ES-I3 (cell line): ENCODE measurements around the gene DNAH7.

Source experiments
- H3K36me3 ChIP-seq: 2 replicates; pipeline ENCODE4 v1.6.1; 2013; ENCODE audit warnings: mild to moderate bottlenecking, low read length, control low read depth, moderate library complexity; ENCODE audit not compliant: insufficient read depth
- H3K4me1 ChIP-seq: 2 replicates; pipeline ENCODE4 v1.6.1; 2013; ENCODE audit warnings: mild to moderate bottlenecking, control low read depth, low read length; ENCODE audit not compliant: insufficient read depth
- H3K9ac ChIP-seq: 2 replicates; pipeline ENCODE4 v1.6.1; 2013; ENCODE audit warnings: low read depth, mild to moderate bottlenecking, low read length, moderate library complexity
- H3K9me3 ChIP-seq: 2 replicates; pipeline ENCODE4 v1.6.1; 2013; ENCODE audit warnings: mild to moderate bottlenecking, low read length, moderate library complexity; ENCODE audit not compliant: control insufficient read depth, insufficient read depth

The DNAH7 gene

GRCh38 chr2:195810340-195811098 lies 258.1 kb downstream of the DNAH7 start:
- peaks cover 35% of the 10 kb centered on the region; the same call in 1 of the 2 replicates for H3K4me1 ChIP-seq
- no peaks in the 10 kb centered on the region; the same call in 1 of the 2 replicates for H3K36me3 ChIP-seq
- no peak overlapping the region for H3K9ac ChIP-seq
- no peaks in the 10 kb centered on the region for H3K9me3 ChIP-seq

GRCh38 chr2:195808189-195808588 lies 260.4 kb downstream of the DNAH7 start:
- Histone ChIP-seq H3K36me3 (no peaks in the 10 kb centered on the region), H3K9me3 (no peaks in the 10 kb centered on the region), H3K9ac (no peak overlapping the region), H3K4me1 (peaks cover 49% of the 10 kb centered on the region)

- H3K9me3 ChIP-seq, result no peaks in the 10 kb centered on the region
- no peak overlapping the region for H3K9ac ChIP-seq
- H3K36me3 ChIP-seq, result no peaks in the 10 kb centered on the region
- H3K4me1 ChIP-seq, result peaks cover 51% of the 10 kb centered on the region
Observed at GRCh38 chr2:195805283-195805976, 263.2 kb downstream of the DNAH7 start.

GRCh38 chr2:195795879-195796278 lies 272.8 kb downstream of the DNAH7 start:
- Histone ChIP-seq H3K9ac (no peak overlapping the region), H3K4me1 (no peaks in the 10 kb centered on the region), H3K36me3 (no peaks in the 10 kb centered on the region), H3K9me3 (no peaks in the 10 kb centered on the region)

GRCh38 chr2:195793881-195794280 lies 274.8 kb downstream of the DNAH7 start:
- Histone ChIP-seq H3K9me3 (no peaks in the 10 kb centered on the region), H3K36me3 (no peaks in the 10 kb centered on the region), H3K9ac (no peak overlapping the region), H3K4me1 (no peaks in the 10 kb centered on the region)

GRCh38 chr2:195782156-195782555 lies 286.5 kb downstream of the DNAH7 start:
- Histone ChIP-seq H3K4me1 (no peaks in the 10 kb centered on the region), H3K9me3 (no peaks in the 10 kb centered on the region), H3K9ac (no peak overlapping the region), H3K36me3 (no peaks in the 10 kb centered on the region)

- Histone ChIP-seq H3K9ac (no peak overlapping the region), H3K36me3 (no peaks in the 10 kb centered on the region), H3K4me1 (no peaks in the 10 kb centered on the region; the same call in 1 of the 2 replicates), H3K9me3 (no peaks in the 10 kb centered on the region)
Observed at GRCh38 chr2:195779491-195779890, 289.1 kb downstream of the DNAH7 start.

GRCh38 chr2:195769975-195770374 lies 298.7 kb downstream of the DNAH7 start:
- Histone ChIP-seq H3K36me3 (no peaks in the 10 kb centered on the region), H3K9ac (no peak overlapping the region), H3K4me1 (no peaks in the 10 kb centered on the region), H3K9me3 (no peaks in the 10 kb centered on the region; the same call in 1 of the 2 replicates)

GRCh38 chr2:195768431-195768830 lies 300.2 kb downstream of the DNAH7 start:
- no peaks in the 10 kb centered on the region; the same call in 1 of the 2 replicates for H3K9me3 ChIP-seq
- H3K9ac ChIP-seq, result no peak overlapping the region
- no peaks in the 10 kb centered on the region for H3K36me3 ChIP-seq
- no peaks in the 10 kb centered on the region for H3K4me1 ChIP-seq

- Histone ChIP-seq H3K9ac (no peak overlapping the region), H3K36me3 (no peaks in the 10 kb centered on the region), H3K9me3 (no peaks in the 10 kb centered on the region; the same call in 1 of the 2 replicates), H3K4me1 (no peaks in the 10 kb centered on the region)
Observed at GRCh38 chr2:195766691-195767090, 301.9 kb downstream of the DNAH7 start.

GRCh38 chr2:195763866-195764265 lies 304.8 kb downstream of the DNAH7 start:
- Histone ChIP-seq H3K4me1 (no peaks in the 10 kb centered on the region), H3K36me3 (no peaks in the 10 kb centered on the region), H3K9ac (no peak overlapping the region), H3K9me3 (peaks cover 2% of the 10 kb centered on the region; the same call in 1 of the 2 replicates)

- Histone ChIP-seq H3K36me3 (no peaks in the 10 kb centered on the region), H3K9ac (no peak overlapping the region), H3K4me1 (no peaks in the 10 kb centered on the region)
Observed at GRCh38 chr2:195759877-195760276, 308.8 kb downstream of the DNAH7 start.

GRCh38 chr2:195758846-195759245 lies 309.8 kb downstream of the DNAH7 start:
- 0 out of 2 replicates have a peak, but pooled peaks cover 2% of the 10 kb centered on the region for H3K9me3 ChIP-seq
- no peaks in the 10 kb centered on the region for H3K4me1 ChIP-seq
- H3K9ac ChIP-seq, result no peak overlapping the region
- no peaks in the 10 kb centered on the region for H3K36me3 ChIP-seq

More at GRCh38 chr2:195759877-195760276, 308.8 kb downstream of the DNAH7 start:
- 0 out of 2 replicates have a peak, but pooled peaks cover 2% of the 10 kb centered on the region for H3K9me3 ChIP-seq

GRCh38 chr2:195756218-195756942 lies 312.3 kb downstream of the DNAH7 start:
- Histone ChIP-seq H3K9ac (no peak overlapping the region), H3K4me1 (no peaks in the 10 kb centered on the region), H3K36me3 (no peaks in the 10 kb centered on the region), H3K9me3 (0 out of 2 replicates have a peak, but pooled peaks cover 2% of the 10 kb centered on the region)
